Inflammatory macrophage treated with lipopolysaccharide for 4 hours (primary cell): ENCODE measurements around the gene ANKRD13A.

Source experiments
- DNase-seq: peaks from one replicate; pipeline ENCODE4 v3.0.0-alpha.2; 2020

The ANKRD13A gene

GRCh38 chr12:110088216-110088615 lies 89.0 kb downstream of the ANKRD13A start:
- peak; percentile 87 for DNase-seq

- DNase-seq, result peak; percentile 84
Measured at GRCh38 chr12:110088936-110089335, 89.7 kb downstream of the ANKRD13A start.
